Suprapubic skin (tissue), 4 donors: ENCODE measurements around the gene RRM2. TPM values are rescaled to one million over a fixed set of nuclear protein-coding genes. Genes with fewer than 3 reads are reported as not detected.

Source experiments
- DNase-seq, 2 donors: peaks; one replicate each; pipeline ENCODE4 v3.0.0-alpha.2; 2019; ENCODE audit warnings: low spot score in 2 of 2
- H3K27ac ChIP-seq: fragments of 200-600 bp; sonication (generic); one replicate; pipeline ENCODE4 v1.5.1; 2019
- H3K27me3 ChIP-seq: fragments of 200-600 bp; sonication (generic); one replicate; pipeline ENCODE4 v1.5.1; 2019
- H3K36me3 ChIP-seq: fragments of 200-600 bp; sonication (generic); one replicate; pipeline ENCODE4 v1.5.1; 2019
- H3K4me1 ChIP-seq: fragments of 200-600 bp; sonication (generic); one replicate; pipeline ENCODE4 v1.5.1; 2019
- H3K4me3 ChIP-seq: fragments of 200-600 bp; sonication (generic); one replicate; pipeline ENCODE4 v1.5.1; 2019; ENCODE audit warnings: mild to moderate bottlenecking
- H3K9me3 ChIP-seq: fragments of 200-600 bp; sonication (generic); one replicate; pipeline ENCODE4 v1.5.1; 2019
- EP300 ChIP-seq: sonication (generic); formaldehyde crosslinking; IDR thresholded peaks from one replicate; pipeline ENCODE4 v1.6.1; 2017; ENCODE audit warnings: antibody characterized with exemption
- POLR2A ChIP-seq, 2 donors: fragments of 450-650 bp; IDR thresholded peaks; one replicate each; pipeline ENCODE4 v1.6.1; 2017; ENCODE audit warnings: antibody characterized with exemption in 2 of 2, mild to moderate bottlenecking in 2 of 2, moderate library complexity in 2 of 2
- POLR2AphosphoS5 ChIP-seq, 3 donors: sonication (generic); formaldehyde crosslinking; IDR thresholded peaks; one replicate each; pipeline ENCODE4 v1.6.1; 2017; ENCODE audit warnings: antibody characterized with exemption in 3 of 3
- WGBS: methylation state at CpG from one replicate; pipeline ENCODE4 v1.1.5; 2018; 5-methylcytosine and 5-hydroxymethylcytosine counted together
- total RNA-seq, 4 donors: library from RNA; depleted of rRNA; stranded (reverse); fragments of >200 nt; gene quantifications; one replicate each; pipeline ENCODE4 v1.1.0, GENCODE V29; 2016
- TF ChIP-seq, protein P1 (sequence below), 2 donors: fragments of 200-600 bp in 1 of 2; fragments of 450-650 bp in 1 of 2; sonication (generic) in 1 of 2; IDR thresholded peaks; one replicate each; pipeline ENCODE4 v1.5.1; 2016 to 2019; ENCODE audit warnings: antibody characterized with exemption in 2 of 2, mild to moderate bottlenecking in 1 of 2, moderate library complexity in 1 of 2

The RRM2 gene
- total RNA-seq, 4 donors from 2014 or later: 1.1 to 6.0 (median 2.4) TPM

GRCh38 chr2:10094271-10094814, 28.2 kb upstream of the RRM2 start:
- Histone ChIP-seq H3K4me3 (no peak overlapping the region), H3K27me3 (peaks cover 16% of the 10 kb centered on the region), H3K9me3 (no peaks in the 10 kb centered on the region), H3K36me3 (no peaks in the 10 kb centered on the region), H3K4me1 (peaks cover 12% of the 10 kb centered on the region), H3K27ac (no peak overlapping the region)
- TF ChIP-seq POLR2AphosphoS5 (IDR thresholded peaks at IDR 0.05): no peak
- TF ChIP-seq POLR2A (IDR thresholded peaks at IDR 0.05): no peak
- TF ChIP-seq EP300: no peak
- TF ChIP-seq, protein P1, sequence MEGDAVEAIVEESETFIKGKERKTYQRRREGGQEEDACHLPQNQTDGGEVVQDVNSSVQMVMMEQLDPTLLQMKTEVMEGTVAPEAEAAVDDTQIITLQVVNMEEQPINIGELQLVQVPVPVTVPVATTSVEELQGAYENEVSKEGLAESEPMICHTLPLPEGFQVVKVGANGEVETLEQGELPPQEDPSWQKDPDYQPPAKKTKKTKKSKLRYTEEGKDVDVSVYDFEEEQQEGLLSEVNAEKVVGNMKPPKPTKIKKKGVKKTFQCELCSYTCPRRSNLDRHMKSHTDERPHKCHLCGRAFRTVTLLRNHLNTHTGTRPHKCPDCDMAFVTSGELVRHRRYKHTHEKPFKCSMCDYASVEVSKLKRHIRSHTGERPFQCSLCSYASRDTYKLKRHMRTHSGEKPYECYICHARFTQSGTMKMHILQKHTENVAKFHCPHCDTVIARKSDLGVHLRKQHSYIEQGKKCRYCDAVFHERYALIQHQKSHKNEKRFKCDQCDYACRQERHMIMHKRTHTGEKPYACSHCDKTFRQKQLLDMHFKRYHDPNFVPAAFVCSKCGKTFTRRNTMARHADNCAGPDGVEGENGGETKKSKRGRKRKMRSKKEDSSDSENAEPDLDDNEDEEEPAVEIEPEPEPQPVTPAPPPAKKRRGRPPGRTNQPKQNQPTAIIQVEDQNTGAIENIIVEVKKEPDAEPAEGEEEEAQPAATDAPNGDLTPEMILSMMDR (IDR thresholded peaks at IDR 0.05): no peak
- no peak for DNase-seq
- WGBS: 68% methylated on average over 10 of the region's 13 CpGs

DNA sequence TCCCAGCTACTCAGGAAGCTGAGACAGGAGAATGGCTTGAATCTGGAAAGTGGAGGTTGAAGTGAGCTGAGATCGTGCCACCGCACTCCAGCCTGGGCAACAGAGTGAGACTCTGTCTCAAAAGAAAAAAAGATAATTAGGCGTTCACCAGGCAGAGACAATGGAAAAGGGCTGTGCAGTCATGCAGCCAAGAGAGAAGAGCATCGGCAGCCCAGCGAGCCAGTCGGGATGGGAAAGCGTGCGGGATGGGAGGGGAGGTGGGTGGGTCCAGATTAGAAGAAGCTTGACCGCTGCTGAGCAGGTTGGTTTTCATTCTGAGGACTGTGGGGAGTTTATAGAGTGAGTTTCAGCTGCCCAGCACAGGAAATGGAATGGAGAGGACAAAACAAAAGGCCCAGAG, 27.4 kb upstream of the RRM2 start:
- DNase-seq: no peak
- TF ChIP-seq POLR2A (IDR thresholded peaks at IDR 0.05): no peak
- TF ChIP-seq, protein P1 (IDR thresholded peaks at IDR 0.05): no peak
- no peak for TF ChIP-seq POLR2AphosphoS5 (IDR thresholded peaks at IDR 0.05)
- no peak for TF ChIP-seq EP300
- H3K4me1 ChIP-seq: peaks cover 12% of the 10 kb centered on the region
- H3K9me3 ChIP-seq: no peaks in the 10 kb centered on the region
- H3K27me3 ChIP-seq: peaks cover 16% of the 10 kb centered on the region
- H3K4me3 ChIP-seq: no peak overlapping the region
- no peak overlapping the region for H3K27ac ChIP-seq
- 78% methylated on average over 9 of the region's 9 CpGs for WGBS
- H3K36me3 ChIP-seq: no peaks in the 10 kb centered on the region

GRCh38 chr2:10096641-10097040, 25.9 kb upstream of the RRM2 start:
- WGBS: 88% methylated on average over 10 of the region's 10 CpGs
- H3K27ac ChIP-seq: no peak overlapping the region
- no peak for TF ChIP-seq EP300
- TF ChIP-seq, protein P1 (IDR thresholded peaks at IDR 0.05): no peak
- TF ChIP-seq POLR2AphosphoS5 (IDR thresholded peaks at IDR 0.05): no peak
- no peak for TF ChIP-seq POLR2A (IDR thresholded peaks at IDR 0.05)

DNA sequence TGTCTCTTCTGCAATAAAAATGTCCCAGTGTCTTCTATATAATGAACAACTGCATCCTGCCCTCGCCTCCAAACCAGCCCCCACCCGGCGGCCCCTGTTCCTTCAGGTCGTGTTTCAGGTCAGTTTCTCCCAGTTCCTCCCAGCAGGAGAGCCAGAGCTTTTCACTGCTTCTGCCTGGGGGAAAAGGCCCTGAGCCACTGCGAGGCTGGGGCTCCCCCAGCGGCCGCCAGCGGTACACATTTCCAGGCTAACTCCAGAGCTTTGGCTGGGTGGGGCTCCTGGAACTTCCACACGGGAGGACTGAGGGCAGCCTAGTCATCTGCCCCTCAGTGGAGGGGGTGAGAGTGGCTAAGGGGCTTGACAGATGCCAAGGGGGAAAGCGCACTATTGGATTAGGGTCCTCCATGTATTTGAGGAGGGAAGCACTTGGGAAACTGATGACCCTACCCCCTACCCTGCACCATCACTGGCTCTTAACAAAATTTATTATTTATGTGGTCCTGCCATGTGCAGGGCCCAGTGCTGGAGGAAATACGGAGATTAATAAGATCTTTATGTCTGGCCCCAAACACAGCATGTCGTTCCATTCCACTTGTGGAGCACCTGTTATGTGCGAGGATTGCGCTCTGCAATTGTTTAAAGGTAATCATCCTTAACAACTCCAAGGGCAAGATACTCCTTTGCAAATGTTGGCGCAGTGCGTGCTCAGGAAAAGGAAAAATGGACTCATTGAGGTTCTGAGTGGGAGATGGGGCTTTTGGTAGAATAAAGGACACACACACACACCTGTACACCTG, 25.0 kb upstream of the RRM2 start:
- H3K9me3 ChIP-seq: no peaks in the 10 kb centered on the region
- 44% methylated on average over 14 of the region's 16 CpGs for WGBS

More at GRCh38 chr2:10096641-10097040, 25.9 kb upstream of the RRM2 start:
- Histone ChIP-seq H3K4me1 (peaks cover 6% of the 10 kb centered on the region), H3K9me3 (no peaks in the 10 kb centered on the region), H3K36me3 (no peaks in the 10 kb centered on the region), H3K27me3 (peaks cover 8% of the 10 kb centered on the region), H3K4me3 (no peak overlapping the region)
- DNase-seq: no peak

DNA sequence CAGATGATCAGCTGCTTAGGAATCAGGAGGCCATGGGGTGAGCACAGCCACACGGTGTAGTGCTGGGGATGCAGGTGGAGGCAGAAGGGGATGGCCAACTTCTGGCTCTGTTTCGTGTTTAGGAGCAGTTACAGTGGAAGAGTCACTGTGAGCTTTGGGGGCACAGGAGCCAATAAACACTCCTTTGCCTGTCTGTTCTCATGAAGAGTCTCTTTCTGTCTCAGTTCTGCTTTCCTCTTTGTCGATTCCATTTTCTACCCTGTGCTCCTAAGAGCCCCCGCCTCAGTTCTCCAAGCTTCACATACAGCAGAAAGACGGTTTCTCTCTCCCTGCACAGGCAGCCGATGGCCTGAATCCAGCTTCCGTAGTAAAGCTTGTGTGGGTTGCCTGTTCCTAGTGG, 21.0 kb upstream of the RRM2 start:
- no peaks in the 10 kb centered on the region for H3K4me1 ChIP-seq
- H3K27me3 ChIP-seq: no peaks in the 10 kb centered on the region
- H3K27ac ChIP-seq: no peak overlapping the region
- H3K36me3 ChIP-seq: no peaks in the 10 kb centered on the region
- 81% methylated on average over 7 of the region's 7 CpGs for WGBS
- DNase-seq: no peak
- no peaks in the 10 kb centered on the region for H3K9me3 ChIP-seq
- TF ChIP-seq EP300 (no peak), POLR2A (IDR thresholded peaks at IDR 0.05) (no peak), POLR2AphosphoS5 (IDR thresholded peaks at IDR 0.05) (no peak)
- TF ChIP-seq, protein P1 (IDR thresholded peaks at IDR 0.05): no peak
- no peak overlapping the region for H3K4me3 ChIP-seq

More for the DNA sequence above, 25.0 kb upstream of the RRM2 start:
- peak in 1 of 2 donors; percentile 72 for DNase-seq
- no peak overlapping the region for H3K27ac ChIP-seq
- no peak for TF ChIP-seq POLR2AphosphoS5 (IDR thresholded peaks at IDR 0.05)
- TF ChIP-seq, protein P1 (IDR thresholded peaks at IDR 0.05): peak; percentile 68 to 95
- H3K4me3 ChIP-seq: no peak overlapping the region
- H3K27me3 ChIP-seq: peaks cover 5% of the 10 kb centered on the region
- H3K4me1 ChIP-seq: peaks cover 6% of the 10 kb centered on the region
- no peaks in the 10 kb centered on the region for H3K36me3 ChIP-seq
